Stimulated activated CD4-positive, alpha-beta T cell treated with anti-CD3 and anti-CD28 coated beads, Interleukin-12 subunit alpha, Interleukin-12 subunit beta, amount 100 ng/mL, for 24 hours (primary cell): ENCODE results near the gene CLIP2.
"Not testable (repeated sequence)": the region's sequence is repeated elsewhere in the genome, so short reads cannot be mapped to it uniquely, and the experiment has no call there.

ENCODE experiments used
- DNase-seq, 2 experiments: peaks; one replicate each; pipeline ENCODE4 v3.0.0-alpha.2; 2020; ENCODE audit warnings: low read depth in 2 of 2

CLIP2 gene

GRCh38 chr7:74297516-74298233, 8.5 kb downstream of the CLIP2 start:
- no peak for DNase-seq

- DNase-seq: no peak
These were observed 10.2 kb downstream of the CLIP2 start for GRCh38 chr7:74299401-74299800.

- no peak for DNase-seq
These were observed 11.7 kb downstream of the CLIP2 start for GRCh38 chr7:74300926-74301325.

GRCh38 chr7:74302745-74303221, 13.6 kb downstream of the CLIP2 start:
- DNase-seq: no peak

GRCh38 chr7:74304550-74304949, 15.3 kb downstream of the CLIP2 start:
- no peak for DNase-seq

- no peak for DNase-seq
These were observed 17.0 kb downstream of the CLIP2 start for GRCh38 chr7:74306004-74306729.

GRCh38 chr7:74306730-74307469, 17.7 kb downstream of the CLIP2 start:
- no peak for DNase-seq

GRCh38 chr7:74307738-74308505, 18.7 kb downstream of the CLIP2 start:
- DNase-seq: no peak

- no peak for DNase-seq
These were observed 20.0 kb downstream of the CLIP2 start for GRCh38 chr7:74309181-74309580.

GRCh38 chr7:74311305-74311744, 22.1 kb downstream of the CLIP2 start:
- DNase-seq: no peak

- no peak for DNase-seq
These were observed 23.3 kb downstream of the CLIP2 start for GRCh38 chr7:74312418-74313028.

- not testable (repeated sequence) for DNase-seq
These were observed 26.7 kb downstream of the CLIP2 start for GRCh38 chr7:74315891-74316290.

GRCh38 chr7:74317146-74317782, 28.1 kb downstream of the CLIP2 start:
- no peak for DNase-seq

GRCh38 chr7:74318043-74318442, 28.8 kb downstream of the CLIP2 start:
- no peak for DNase-seq

GRCh38 chr7:74320645-74321221, 31.5 kb downstream of the CLIP2 start:
- no peak for DNase-seq

GRCh38 chr7:74322892-74323291, 33.7 kb downstream of the CLIP2 start:
- DNase-seq: not testable (repeated sequence)

- DNase-seq: no peak
These were observed 35.5 kb downstream of the CLIP2 start for GRCh38 chr7:74324531-74325209.

GRCh38 chr7:74325210-74325565, 36.0 kb downstream of the CLIP2 start:
- DNase-seq: no peak

- DNase-seq: no peak
These were observed 40.0 kb downstream of the CLIP2 start for GRCh38 chr7:74329225-74329624.
